ENCODE results near the gene SIL1.
"Not testable (repeated sequence)": the region's sequence is repeated elsewhere in the genome, so short reads cannot be mapped to it uniquely, and the experiment has no call there.

Gene SIL1

DNA sequence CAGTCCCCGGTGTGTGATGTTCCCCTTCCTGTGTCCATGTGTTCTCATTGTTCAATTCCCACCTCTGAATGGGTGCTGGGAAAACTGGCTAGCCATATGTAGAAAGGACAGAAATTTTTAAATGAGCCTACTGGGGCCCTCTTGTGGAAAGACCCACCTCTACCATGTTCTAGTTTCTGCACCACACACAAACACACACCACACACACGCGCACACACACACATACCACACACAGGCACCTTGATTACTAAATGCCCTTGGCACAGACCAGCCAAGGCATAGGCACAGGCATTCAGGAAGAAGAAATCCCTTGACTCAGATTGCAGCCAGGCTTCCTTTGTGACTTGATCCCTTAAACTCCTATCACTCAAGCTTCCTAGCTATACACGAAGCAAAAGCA, 60.5 kb downstream of the SIL1 start:
- peak; percentile 46 for DNase-seq

DNA sequence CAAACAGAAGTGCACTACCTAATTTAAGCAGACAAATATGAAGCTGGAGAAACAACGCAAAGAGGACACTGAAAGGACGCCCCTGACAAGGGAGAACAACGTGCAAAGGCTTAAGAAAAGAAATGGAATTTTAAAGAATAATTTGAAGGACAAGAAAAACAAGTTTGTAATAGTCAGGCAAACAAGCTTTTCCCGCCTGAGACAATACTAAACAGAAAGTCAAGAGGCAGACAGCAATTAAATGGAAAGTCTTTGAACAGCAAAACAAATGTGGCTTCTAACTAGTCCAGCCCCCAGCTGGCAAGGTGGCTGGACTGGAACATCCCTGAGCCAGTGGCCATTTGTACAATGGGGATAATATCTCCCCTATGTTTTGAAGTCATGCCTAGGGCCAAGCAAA, 63.3 kb downstream of the SIL1 start:
- no peak for DNase-seq

- DNase-seq, result peak; percentile 88
Measured at GRCh38 chr5:139133282-139133681, 64.9 kb downstream of the SIL1 start.

DNA sequence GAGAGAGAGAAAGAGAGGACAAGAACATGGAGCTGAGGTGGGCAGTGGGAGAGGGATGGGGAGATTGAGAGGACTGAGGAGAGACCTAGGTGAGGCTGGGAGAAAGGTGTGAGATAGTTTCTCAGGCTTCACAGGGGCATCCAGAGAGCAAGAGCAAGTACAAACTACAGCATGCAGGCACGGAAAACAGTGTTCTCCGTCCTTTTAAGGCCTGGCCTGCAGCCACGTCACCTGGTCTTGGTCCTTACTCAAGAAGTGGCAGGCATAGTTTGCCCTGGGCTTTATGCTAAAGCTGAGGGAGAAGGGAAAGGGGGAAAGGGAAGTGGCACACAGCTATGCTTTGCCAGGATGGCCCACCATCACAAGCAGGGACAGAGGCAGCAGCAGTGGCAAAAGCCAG, 65.7 kb downstream of the SIL1 start:
- no peak for DNase-seq

- DNase-seq, result no peak
Measured at GRCh38 chr5:139131921-139132432, 66.2 kb downstream of the SIL1 start.

GRCh38 chr5:139131465-139131864, 66.7 kb downstream of the SIL1 start:
- DNase-seq, result peak; percentile 41

GRCh38 chr5:139131062-139131461, 67.1 kb downstream of the SIL1 start:
- DNase-seq, result no peak

DNA sequence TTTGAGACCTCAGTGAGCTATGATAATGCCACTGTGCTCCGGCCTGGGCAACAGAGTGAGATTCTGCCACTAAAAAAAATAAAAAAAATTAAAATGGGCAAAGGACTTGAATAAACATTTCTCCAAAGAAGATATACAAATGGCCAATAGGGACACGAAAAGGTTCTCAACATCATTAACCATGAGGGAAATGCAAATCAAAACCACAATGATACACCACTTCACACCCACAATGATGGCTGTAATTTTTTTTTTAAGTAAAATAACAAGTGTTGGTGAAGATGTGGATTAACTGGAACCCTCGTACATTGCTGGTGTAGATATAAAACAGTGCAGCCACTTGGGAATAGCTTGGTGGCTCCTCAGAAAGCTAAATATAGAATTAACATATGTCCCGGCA, 68.0 kb downstream of the SIL1 start:
- peak; percentile 12 for DNase-seq

- DNase-seq, result no peak
Measured at GRCh38 chr5:139126711-139127111, 71.5 kb downstream of the SIL1 start.

DNA sequence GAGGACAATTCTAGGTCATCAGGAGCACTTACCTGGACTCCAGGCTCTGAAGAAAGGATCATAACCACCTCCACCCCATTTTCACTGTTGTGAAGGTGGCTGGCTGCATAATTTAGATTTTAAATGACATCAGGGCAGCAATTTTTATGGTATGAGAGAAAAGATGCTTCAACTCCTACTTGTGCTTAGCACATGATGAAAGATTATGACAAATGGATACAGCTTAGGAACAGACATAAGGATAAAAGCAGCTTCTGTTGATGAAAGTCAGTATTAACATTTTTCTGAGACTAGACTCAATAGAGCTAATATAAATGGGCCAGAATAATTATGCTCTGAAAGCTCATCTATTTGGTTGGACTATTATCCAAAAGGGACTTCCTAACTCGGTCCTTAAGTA, 72.2 kb downstream of the SIL1 start:
- DNase-seq, result no peak

- no peak for DNase-seq
Measured at GRCh38 chr5:139124774-139125520, 73.2 kb downstream of the SIL1 start.

GRCh38 chr5:139121120-139121519, 77.0 kb downstream of the SIL1 start:
- no peak for DNase-seq

GRCh38 chr5:139120521-139120920, 77.6 kb downstream of the SIL1 start:
- DNase-seq, result no peak

DNA sequence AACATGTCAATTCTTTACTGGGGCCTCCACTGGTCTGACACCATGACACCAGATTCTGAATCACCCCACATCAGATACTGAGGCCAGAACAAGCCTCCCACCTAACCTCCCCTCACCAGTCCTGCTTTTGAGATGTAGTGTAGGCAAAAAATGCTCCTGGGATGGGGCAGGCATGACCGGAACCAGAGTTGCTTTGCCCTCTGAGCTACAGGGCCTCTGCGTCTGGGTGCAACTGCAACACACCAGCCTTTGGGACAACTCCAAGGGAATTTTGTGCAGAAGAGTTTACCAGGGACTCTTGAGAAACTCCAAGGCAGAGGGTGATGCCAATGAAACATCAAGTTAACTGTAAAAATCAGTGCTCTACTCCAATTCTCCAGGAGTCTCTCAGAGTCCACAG, 79.4 kb downstream of the SIL1 start:
- no peak for DNase-seq

GRCh38 chr5:139117342-139117884, 80.8 kb downstream of the SIL1 start:
- no peak for DNase-seq

GRCh38 chr5:139116100-139116655, 82.0 kb downstream of the SIL1 start:
- peak; percentile 42 for DNase-seq

- no peak for DNase-seq
Measured at GRCh38 chr5:139113892-139114291, 84.3 kb downstream of the SIL1 start.

DNA sequence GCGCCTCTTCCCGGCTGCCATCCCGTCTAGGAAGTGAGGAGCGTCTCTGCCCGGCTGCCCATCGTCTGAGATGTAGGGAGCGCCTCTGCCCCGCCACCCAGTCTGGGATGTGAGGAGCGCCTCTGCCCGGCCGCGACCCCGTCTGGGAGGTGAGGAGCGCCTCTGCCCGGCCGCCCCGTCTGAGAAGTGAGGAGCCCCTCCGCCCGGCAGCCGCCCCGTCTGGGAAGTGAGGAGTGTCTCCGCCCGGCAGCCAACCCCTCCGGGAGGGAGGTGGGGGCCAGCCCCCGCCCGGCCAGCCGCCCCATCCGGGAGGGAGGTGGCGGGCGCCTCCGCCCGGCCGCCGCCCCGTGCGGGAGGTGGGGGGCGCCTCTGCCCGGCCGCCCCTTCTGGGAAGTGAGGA, 85.8 kb downstream of the SIL1 start:
- DNase-seq, result not testable (repeated sequence)

GRCh38 chr5:139110526-139111168, 87.5 kb downstream of the SIL1 start:
- DNase-seq, result no peak

GRCh38 chr5:139108063-139108824, 89.9 kb downstream of the SIL1 start:
- peak; percentile 59 for DNase-seq

DNA sequence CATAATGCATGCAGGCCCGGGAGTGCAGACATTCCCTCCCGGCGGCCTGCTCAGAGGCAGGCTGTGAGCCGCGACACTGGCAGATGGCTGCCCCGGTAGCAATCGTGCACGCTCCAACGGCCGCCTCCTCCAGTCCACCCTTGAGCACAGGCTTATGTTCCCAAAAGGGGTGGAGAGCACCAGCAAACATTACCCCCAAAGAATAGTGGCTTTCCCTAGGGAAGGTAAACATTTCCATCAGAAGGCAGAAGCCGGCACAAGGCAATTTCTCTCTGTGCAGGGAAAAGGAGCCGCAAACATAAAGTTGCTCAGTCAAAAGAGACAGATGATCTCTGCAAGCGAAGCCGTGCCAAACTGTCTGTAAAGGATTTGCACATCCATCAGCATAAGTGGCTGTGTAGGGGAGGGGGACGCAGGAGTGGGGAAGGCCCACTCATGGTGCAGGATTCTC, 92.5 kb downstream of the SIL1 start:
- DNase-seq, result peak; percentile 95

- peak; percentile 33 for DNase-seq
Measured at GRCh38 chr5:139104577-139105276, 93.4 kb downstream of the SIL1 start.
